ENCODE measurements around the gene CC2D2A. TPM values are rescaled to one million over a fixed set of nuclear protein-coding genes. Genes with fewer than 3 reads are reported as not detected.

The CC2D2A gene
- total RNA-seq = 2.8 TPM in 2 replicates

GRCh38 chr4:15469402-15470127, at the start of gene CC2D2A:
Gene CC2D2A, plus strand, starts transcription at chr4:15469882. Its CDS starts 6,051 bp downstream, at chr4:15475933.
- DNase-seq (ENCODE audit: low read depth in 2 of 2) = peak; percentile 7 to 67

- no peak for DNase-seq (ENCODE audit: low read depth in 2 of 2)
These were observed 49.0 kb upstream of the CC2D2A start for GRCh38 chr4:15420642-15421041.

- DNase-seq (ENCODE audit: low read depth in 2 of 2) = no peak
These were observed 46.4 kb upstream of the CC2D2A start for GRCh38 chr4:15423285-15423711.

- DNase-seq (ENCODE audit: low read depth in 2 of 2) = no peak
These were observed 44.2 kb upstream of the CC2D2A start for GRCh38 chr4:15425520-15425919.

GRCh38 chr4:15427161-15427560, 42.5 kb upstream of the CC2D2A start:
- DNase-seq (ENCODE audit: low read depth in 2 of 2) = no peak

GRCh38 chr4:15427701-15428100, 42.0 kb upstream of the CC2D2A start, which contains the start of gene C1QTNF7:
Gene C1QTNF7, plus strand, starts transcription at chr4:15428033. Its CDS starts 7,711 bp downstream, at chr4:15435744.
- DNase-seq (ENCODE audit: low read depth in 2 of 2) = no peak

GRCh38 chr4:15428611-15429010, 41.1 kb upstream of the CC2D2A start:
- no peak for DNase-seq (ENCODE audit: low read depth in 2 of 2)

- no peak for DNase-seq (ENCODE audit: low read depth in 2 of 2)
These were observed 35.6 kb upstream of the CC2D2A start for GRCh38 chr4:15434091-15434490.

- no peak for DNase-seq (ENCODE audit: low read depth in 2 of 2)
These were observed 35.0 kb upstream of the CC2D2A start for GRCh38 chr4:15434676-15435075.

GRCh38 chr4:15436513-15436912, 33.2 kb upstream of the CC2D2A start:
- peak in 1 of 2 donors; percentile 8 for DNase-seq (ENCODE audit: low read depth in 2 of 2)

- no peak for DNase-seq (ENCODE audit: low read depth in 2 of 2)
These were observed 30.6 kb upstream of the CC2D2A start for GRCh38 chr4:15438939-15439524.

- DNase-seq (ENCODE audit: low read depth in 2 of 2) = no peak
These were observed 26.1 kb upstream of the CC2D2A start for GRCh38 chr4:15443371-15444160.

GRCh38 chr4:15444276-15444675, 25.4 kb upstream of the CC2D2A start:
- no peak for DNase-seq (ENCODE audit: low read depth in 2 of 2)

- no peak for DNase-seq (ENCODE audit: low read depth in 2 of 2)
These were observed 24.7 kb upstream of the CC2D2A start for GRCh38 chr4:15444879-15445547.

GRCh38 chr4:15451181-15451865, 18.4 kb upstream of the CC2D2A start:
- DNase-seq (ENCODE audit: low read depth in 2 of 2) = no peak

GRCh38 chr4:15451866-15452765, 17.6 kb upstream of the CC2D2A start:
- DNase-seq (ENCODE audit: low read depth in 2 of 2) = no peak

- DNase-seq (ENCODE audit: low read depth in 2 of 2) = no peak
These were observed 14.4 kb upstream of the CC2D2A start for GRCh38 chr4:15455290-15455689.

GRCh38 chr4:15457406-15458201, 12.1 kb upstream of the CC2D2A start:
- DNase-seq (ENCODE audit: low read depth in 2 of 2) = peak; percentile 51 to 59

GRCh38 chr4:15458616-15459015, 11.1 kb upstream of the CC2D2A start:
- no peak for DNase-seq (ENCODE audit: low read depth in 2 of 2)
